ENCODE measurements around the gene PSTPIP1. TPM values are rescaled to one million over a fixed set of nuclear protein-coding genes. Genes with fewer than 3 reads are reported as not detected.
A peak's percentile ranks its signal among the peaks of the same experiment; 100 is the strongest.

Gene PSTPIP1
- total RNA-seq, 1 donor from 2014 or later = 0.13 TPM

GRCh38 chr15:77018796-77019505 is 24.0 kb downstream of the PSTPIP1 start:
- no peak for DNase-seq (ENCODE audit: low read depth in 2 of 2)

GRCh38 chr15:77019521-77020331 is 24.8 kb downstream of the PSTPIP1 start:
- DNase-seq (ENCODE audit: low read depth in 2 of 2) = peak in 1 of 2 donors; percentile 40

DNA sequence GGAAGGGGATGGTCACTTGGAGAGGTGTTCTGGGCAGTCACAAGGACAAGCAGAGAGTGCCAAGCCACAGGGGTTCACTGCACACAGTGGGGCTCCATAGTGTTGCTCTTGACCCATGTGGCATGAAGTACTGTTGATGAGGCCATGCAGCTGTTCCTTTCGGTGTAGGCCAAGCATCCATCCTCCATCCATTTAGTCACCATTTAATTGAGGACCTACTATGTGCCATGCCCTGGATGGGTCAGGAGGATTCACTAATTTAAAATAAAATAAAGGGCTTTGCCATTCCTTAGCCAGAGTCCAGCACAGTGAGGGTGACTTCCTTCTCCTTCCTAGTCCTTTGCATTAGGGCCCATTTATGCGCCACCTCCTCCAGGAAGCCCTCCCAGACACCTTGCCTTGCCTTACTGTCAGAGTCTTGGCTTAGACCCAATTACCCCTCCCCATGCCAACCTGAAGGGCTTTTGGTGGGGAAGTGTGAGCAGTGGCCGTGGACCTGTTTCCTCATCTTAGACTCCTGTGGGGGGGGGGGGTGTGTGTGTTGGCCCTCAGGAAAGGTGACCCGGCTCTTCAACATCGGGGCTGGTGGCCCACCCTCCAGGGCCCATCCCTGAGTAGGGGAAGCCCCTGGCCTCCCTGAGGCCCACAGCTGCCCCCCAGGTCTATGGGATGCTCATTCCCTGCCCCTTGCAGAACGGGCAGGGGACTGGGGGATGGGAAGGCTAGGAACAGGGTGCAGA is 25.6 kb downstream of the PSTPIP1 start:
- DNase-seq (ENCODE audit: low read depth in 2 of 2) = no peak

GRCh38 chr15:77021088-77021481 is 26.2 kb downstream of the PSTPIP1 start:
- no peak for DNase-seq (ENCODE audit: low read depth in 2 of 2)

- DNase-seq (ENCODE audit: low read depth in 2 of 2) = peak; percentile 54 to 81
These were observed 27.0 kb downstream of the PSTPIP1 start for GRCh38 chr15:77021803-77022381.

GRCh38 chr15:77022646-77023575 is 28.0 kb downstream of the PSTPIP1 start:
- DNase-seq (ENCODE audit: low read depth in 2 of 2) = no peak

- no peak for DNase-seq (ENCODE audit: low read depth in 2 of 2)
These were observed 28.8 kb downstream of the PSTPIP1 start for GRCh38 chr15:77023576-77024272.

DNA sequence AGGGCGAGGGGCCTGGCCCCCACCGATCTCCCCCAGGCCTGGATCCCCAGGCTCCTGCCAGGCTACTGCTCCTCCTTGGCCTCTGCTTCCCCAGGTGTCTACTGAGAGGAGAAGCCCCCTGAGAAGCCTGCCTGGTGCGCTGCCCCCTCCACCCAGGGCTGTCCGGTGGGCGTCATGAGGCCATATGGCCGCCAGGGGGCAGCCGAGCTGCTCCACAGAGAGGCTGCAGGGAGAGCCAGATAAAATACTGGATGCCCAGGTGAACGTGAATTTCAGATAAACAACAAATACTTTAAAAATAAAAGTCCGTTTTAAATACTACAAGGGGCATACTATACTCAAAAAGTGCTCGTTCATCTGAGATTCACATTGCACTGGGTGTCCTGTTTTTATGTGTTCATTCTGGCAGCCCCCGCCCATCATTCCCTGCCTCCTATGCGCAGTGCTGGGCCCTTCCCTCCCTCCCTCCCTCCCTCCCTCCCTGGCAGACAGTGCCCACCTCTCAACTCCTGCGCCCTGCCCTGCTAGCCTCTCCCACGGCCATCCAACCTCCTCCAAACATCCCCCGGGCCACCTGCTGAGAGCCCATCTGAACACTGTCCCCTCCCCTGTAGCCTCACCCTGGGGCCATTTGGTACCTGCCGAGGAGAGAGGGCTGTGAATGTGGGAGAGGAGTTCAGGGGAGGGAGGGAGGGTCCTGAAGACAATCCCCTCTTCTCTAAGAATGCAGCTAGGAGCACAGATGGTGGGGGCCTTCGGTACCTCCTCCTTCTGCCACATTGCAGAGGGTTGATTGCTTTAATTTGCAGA is 29.6 kb downstream of the PSTPIP1 start:
- DNase-seq (ENCODE audit: low read depth in 2 of 2) = peak; percentile 15 to 49

DNA sequence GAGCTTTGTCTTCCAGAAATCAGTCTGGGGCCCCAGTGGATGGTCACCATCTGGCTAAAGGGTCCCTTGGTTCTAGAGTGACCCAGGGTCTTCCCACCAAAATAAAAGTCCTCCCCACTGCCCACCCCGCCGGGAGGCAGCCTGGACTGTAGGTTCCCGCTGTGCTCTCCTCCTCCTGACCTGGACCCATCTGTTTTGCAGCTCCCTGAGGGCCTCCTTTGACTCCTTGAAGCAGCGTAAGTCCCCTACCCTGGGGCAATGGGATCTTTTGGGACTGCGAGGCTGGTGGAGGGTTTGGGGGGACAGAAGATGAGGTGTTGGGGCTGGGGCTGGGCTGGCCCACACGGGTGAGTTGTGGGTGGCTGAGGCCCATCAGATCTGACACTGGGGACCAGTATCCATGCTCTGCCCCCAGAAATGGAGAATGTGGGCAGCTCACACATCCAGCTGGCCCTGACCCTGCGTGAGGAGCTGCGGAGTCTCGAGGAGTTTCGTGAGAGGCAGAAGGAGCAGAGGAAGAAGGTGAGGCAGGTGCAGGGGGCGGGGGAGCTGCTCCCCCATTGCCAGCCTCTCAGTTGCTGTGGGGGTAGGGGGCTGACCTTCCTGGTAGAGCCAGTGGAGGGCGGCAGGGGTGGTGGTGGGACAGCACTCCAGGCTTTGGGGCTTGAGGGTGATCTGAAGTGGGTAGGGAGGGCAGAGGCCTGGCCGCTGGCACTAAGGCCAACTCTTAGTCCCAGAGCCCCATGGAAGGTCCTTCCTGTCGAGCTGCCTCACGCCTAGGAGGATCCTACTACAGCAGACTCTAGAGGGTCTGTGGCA is 30.4 kb downstream of the PSTPIP1 start:
- DNase-seq (ENCODE audit: low read depth in 2 of 2) = no peak

GRCh38 chr15:77025941-77026411 is 31.1 kb downstream of the PSTPIP1 start:
- no peak for DNase-seq (ENCODE audit: low read depth in 2 of 2)

GRCh38 chr15:77026501-77027110 is 31.7 kb downstream of the PSTPIP1 start:
- no peak for DNase-seq (ENCODE audit: low read depth in 2 of 2)

GRCh38 chr15:77027111-77027696 is 32.3 kb downstream of the PSTPIP1 start:
- no peak for DNase-seq (ENCODE audit: low read depth in 2 of 2)

- DNase-seq (ENCODE audit: low read depth in 2 of 2) = peak in 1 of 2 donors; percentile 28
These were observed 32.9 kb downstream of the PSTPIP1 start for GRCh38 chr15:77027697-77028450.

GRCh38 chr15:77028451-77029165 is 33.7 kb downstream of the PSTPIP1 start:
- no peak for DNase-seq (ENCODE audit: low read depth in 2 of 2)

DNA sequence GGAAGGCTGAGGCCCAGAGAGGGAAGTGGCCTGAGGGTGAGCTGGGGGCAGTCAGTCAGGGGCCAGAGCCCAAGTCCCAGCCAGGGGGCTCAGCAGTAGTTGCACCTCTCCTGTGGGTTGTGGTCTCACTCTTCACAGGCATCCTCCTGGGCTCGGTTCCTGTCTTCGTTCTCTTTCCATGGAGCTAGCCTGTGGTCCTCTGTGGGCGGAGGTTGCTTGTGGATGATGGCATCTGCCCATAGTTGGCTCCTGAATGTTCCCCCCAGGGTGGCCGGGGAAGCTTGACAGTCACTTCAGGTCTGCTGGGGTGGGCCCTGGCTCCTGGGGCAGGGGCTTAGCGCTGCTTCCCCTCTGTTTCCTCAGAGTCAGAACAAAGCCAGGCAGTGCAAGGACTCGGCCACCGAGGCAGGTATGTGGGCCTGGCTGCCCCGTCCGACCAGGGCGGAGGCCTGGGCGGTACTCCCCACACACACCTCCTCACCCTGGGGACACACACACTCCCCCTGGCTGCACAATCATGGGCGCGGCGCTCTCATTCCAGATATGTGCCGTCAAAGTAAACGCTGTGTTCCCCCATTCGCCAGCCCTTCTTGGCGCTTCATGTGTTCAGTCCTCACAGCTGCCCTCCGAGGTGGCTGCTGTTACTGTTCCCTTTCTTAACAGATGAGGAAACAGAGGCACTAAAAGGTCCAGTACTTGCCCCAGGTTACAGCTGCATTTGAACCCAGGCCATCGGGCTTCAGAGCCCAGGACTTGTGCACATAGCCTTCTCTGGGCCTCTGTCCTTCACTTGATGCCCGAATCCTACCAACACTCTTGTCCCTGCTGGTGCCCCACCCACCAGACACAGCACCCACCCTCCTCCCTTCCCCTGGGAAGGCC is 34.5 kb downstream of the PSTPIP1 start:
- DNase-seq (ENCODE audit: low read depth in 2 of 2) = no peak
